ENCODE results near the gene PRKAG1. TPM values are rescaled to one million over a fixed set of nuclear protein-coding genes. Genes with fewer than 3 reads are reported as not detected.

PRKAG1 gene
- total RNA-seq, 2 donors from 2014 or later, result 25.4 to 26.4 TPM

GRCh38 chr12:49028666-49029275, 10.2 kb upstream of the PRKAG1 start:
- ATAC-seq, result no peak
- Histone ChIP-seq H3K36me3 (replicated peaks in 1 of 2; ENCODE audit: insufficient read depth in 1 of 2, low read depth in 2 of 2) (peaks cover 29 to 49% of the 10 kb centered on the region in 2 donors), H3K9me3 (no peaks in the 10 kb centered on the region), H3K4me1 (no peaks in the 10 kb centered on the region), H3K27me3 (no peaks in the 10 kb centered on the region), H3K27ac (no peak overlapping the region), H3K4me3 (no peak overlapping the region)
- TF ChIP-seq CTCF (IDR thresholded peaks at IDR 0.05) (no peak), POLR2A (IDR thresholded peaks at IDR 0.05) (no peak)
- DNase-seq, result peak in 1 of 4 donors; percentile 5
- intact Hi-C loops (cut with DNase I), result no loop called here
- 80 to 85% methylated on average over 10 of the region's 10 CpGs for WGBS, 2 donors

GRCh38 chr12:49027846-49028555, 9.4 kb upstream of the PRKAG1 start:
- ATAC-seq (no peak), DNase-seq (peak in 1 of 4 donors; percentile 10)
- intact Hi-C loops (cut with DNase I), result no loop called here
- Histone ChIP-seq H3K9me3 (no peaks in the 10 kb centered on the region), H3K4me1 (no peaks in the 10 kb centered on the region), H3K27me3 (no peaks in the 10 kb centered on the region), H3K36me3 (replicated peaks in 1 of 2; ENCODE audit: insufficient read depth in 1 of 2, low read depth in 2 of 2) (peaks cover 26 to 48% of the 10 kb centered on the region in 2 donors), H3K4me3 (no peak overlapping the region), H3K27ac (no peak overlapping the region)
- TF ChIP-seq CTCF (IDR thresholded peaks at IDR 0.05) (no peak), POLR2A (IDR thresholded peaks at IDR 0.05) (no peak)
- WGBS, 2 donors, result 78 to 91% methylated on average over 9 of the region's 9 CpGs

GRCh38 chr12:49026678-49027480, 8.3 kb upstream of the PRKAG1 start:
- H3K27me3 ChIP-seq, result no peaks in the 10 kb centered on the region
- DNase-seq (no peak), ATAC-seq (no peak)
- H3K36me3 ChIP-seq (replicated peaks in 1 of 2; ENCODE audit: insufficient read depth in 1 of 2, low read depth in 2 of 2), result peaks cover 26 to 50% of the 10 kb centered on the region in 2 donors
- no peak overlapping the region for H3K4me3 ChIP-seq
- H3K27ac ChIP-seq, result no peak overlapping the region
- intact Hi-C loops (cut with DNase I), result no loop called here
- 95 to 98% methylated on average over 21 to 25 of the region's 26 CpGs for WGBS, 2 donors
- no peaks in the 10 kb centered on the region for H3K9me3 ChIP-seq
- TF ChIP-seq CTCF (IDR thresholded peaks at IDR 0.05) (no peak), POLR2A (IDR thresholded peaks at IDR 0.05) (no peak)
- H3K4me1 ChIP-seq, result no peaks in the 10 kb centered on the region

GRCh38 chr12:49026101-49026500, 7.5 kb upstream of the PRKAG1 start:
- H3K36me3 ChIP-seq (replicated peaks in 1 of 2; ENCODE audit: insufficient read depth in 1 of 2, low read depth in 2 of 2), result peaks cover 26 to 53% of the 10 kb centered on the region in 2 donors
- WGBS, 2 donors, result 92 to 99% methylated on average over 18 to 21 of the region's 21 CpGs
- intact Hi-C loops (cut with DNase I), result no loop called here
- no peaks in the 10 kb centered on the region for H3K27me3 ChIP-seq
- no peaks in the 10 kb centered on the region for H3K4me1 ChIP-seq
- TF ChIP-seq POLR2A (IDR thresholded peaks at IDR 0.05) (no peak), CTCF (IDR thresholded peaks at IDR 0.05) (no peak)
- DNase-seq, result no peak
- no peak overlapping the region for H3K4me3 ChIP-seq
- H3K9me3 ChIP-seq, result no peaks in the 10 kb centered on the region
- no peak for ATAC-seq
- H3K27ac ChIP-seq, result no peak overlapping the region

Measured in body of pancreas (tissue), 4 donors.